Measurements from ENCODE around the gene IL11RA.
A peak's percentile ranks its signal among the peaks of the same experiment; 100 is the strongest.

Gene IL11RA

DNA sequence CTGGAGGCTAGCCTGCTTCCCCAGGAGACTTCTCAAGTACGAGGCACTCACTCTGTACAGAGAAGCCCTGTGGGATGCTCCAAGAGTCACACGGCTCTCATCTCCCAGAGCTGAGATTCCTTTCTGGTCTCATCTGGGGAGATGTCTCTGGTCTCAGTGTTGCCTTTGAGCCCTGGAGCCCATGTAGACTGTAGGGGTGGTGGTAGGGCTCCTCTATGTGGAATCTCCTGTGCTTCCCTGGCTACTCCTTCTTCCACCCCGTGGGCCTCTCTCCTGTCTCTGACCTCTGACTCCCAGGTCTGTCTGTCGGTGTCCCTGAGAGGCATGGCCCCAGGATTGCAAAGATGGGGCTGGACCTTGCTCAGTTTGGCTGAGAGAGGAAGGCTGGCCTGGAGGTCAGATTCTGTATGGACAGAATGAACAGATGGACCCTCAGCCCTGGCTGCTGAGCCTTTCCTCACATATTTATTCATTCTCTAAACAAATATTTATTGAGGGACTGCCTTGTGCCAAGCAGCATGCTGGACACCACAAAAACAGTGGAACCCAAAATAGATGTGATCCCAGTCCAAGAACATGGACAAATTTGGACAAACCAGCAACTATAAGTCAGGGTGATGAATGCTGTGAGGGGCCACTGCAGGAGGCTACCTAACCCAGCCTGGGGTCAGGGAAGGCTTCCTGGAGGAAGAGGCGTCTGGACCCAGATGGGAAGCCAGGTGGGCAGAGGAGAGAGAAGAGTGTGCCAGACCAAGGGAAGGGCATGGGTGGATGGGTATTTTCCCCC is 36.5 kb downstream of the IL11RA start:
- DNase-seq: no peak

DNA sequence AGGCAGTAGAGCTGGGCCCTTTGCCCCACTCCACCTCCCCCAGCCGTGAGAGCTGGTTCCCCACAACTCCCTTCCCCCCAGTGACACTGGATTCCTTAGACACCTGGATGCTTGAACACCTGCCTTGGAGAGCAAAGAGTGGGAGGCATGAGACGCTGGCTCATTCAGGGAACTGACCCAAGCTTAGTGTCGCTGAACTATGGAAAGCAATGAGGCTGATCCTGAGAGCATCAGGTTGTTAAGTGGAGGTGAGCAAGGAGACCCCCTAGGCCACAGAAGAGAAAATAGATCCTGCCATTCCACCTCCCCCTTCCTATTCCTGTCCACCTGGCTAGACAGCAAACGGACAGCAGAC is 37.1 kb downstream of the IL11RA start:
- DNase-seq: no peak

DNA sequence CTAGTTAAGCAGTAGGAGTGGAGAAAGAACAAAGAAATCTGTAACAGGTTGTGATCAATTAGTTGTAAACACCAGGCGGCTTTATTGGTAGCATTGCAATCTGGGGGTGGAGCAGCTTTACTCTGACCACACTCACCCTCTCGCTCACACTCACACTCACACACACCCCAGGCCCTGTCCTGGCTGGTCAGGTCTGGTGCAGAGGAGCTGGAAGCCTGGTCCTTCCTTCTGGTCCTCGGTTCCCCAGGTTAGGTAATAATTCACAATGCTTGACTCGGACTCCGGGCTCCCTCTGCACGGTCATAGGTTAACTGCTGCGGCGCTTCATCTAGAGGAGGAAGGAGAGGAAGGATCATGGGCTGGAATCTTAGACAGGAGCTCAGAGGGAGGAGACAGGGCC is 37.5 kb downstream of the IL11RA start:
- no peak for DNase-seq

DNA sequence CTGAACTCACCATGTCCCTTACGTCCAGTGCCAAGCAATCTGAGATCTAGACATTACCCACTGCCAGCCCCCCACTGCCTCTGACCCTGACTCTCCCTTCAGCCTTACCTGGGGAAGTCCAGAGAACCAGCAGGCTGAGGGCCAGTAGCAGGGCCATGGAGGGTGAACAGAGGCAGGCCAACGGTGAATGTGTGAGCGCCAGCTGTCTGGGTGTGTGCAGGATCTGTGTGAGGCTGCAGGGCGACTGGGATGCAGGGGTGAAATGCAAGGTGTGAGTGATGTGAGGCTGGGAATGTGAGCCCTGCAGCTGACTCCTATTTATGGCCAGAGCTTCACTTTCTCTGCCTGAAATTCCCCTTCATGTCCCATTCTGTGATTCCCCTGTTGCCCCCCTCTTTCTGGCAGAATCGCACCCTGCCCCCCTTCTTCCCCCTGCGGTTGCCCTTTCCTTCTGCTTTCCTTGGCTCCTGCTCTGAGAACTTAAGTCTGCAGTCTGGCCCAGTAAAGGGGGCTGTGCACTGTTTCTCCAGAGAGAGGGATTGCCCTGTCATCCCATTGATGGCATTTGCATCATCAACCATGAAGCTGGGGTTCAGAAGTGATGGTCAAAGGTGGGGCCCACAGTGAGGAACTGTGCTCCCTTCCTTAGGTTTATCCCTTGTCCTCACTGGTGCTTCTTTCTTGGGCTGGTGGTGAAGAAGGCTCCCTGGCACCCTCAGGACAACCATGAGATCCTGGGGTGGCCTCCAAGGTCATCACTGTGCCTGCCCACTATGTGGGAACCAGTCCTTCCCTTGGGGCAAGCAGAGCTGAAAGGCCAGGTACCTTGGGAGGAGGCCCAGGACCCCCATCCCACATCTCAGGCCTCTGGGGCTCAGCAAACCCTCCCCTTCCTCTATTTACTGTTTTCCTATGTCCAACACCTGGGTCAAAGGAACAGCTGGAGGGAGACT is 39.3 kb downstream of the IL11RA start, which contains the start of gene CCL19:
Gene CCL19 (minus strand): TSS at position 294 of the 953 bp plus-strand sequence. CDS start 137 bp downstream, at position 157.
- DNase-seq: no peak

- DNase-seq: no peak
Measured at GRCh38 chr9:34691936-34692315, 39.9 kb downstream of the IL11RA start.

- DNase-seq: no peak
Measured at GRCh38 chr9:34693560-34693959, 41.6 kb downstream of the IL11RA start.

- DNase-seq: no peak
Measured at GRCh38 chr9:34694811-34695210, 42.8 kb downstream of the IL11RA start.

DNA sequence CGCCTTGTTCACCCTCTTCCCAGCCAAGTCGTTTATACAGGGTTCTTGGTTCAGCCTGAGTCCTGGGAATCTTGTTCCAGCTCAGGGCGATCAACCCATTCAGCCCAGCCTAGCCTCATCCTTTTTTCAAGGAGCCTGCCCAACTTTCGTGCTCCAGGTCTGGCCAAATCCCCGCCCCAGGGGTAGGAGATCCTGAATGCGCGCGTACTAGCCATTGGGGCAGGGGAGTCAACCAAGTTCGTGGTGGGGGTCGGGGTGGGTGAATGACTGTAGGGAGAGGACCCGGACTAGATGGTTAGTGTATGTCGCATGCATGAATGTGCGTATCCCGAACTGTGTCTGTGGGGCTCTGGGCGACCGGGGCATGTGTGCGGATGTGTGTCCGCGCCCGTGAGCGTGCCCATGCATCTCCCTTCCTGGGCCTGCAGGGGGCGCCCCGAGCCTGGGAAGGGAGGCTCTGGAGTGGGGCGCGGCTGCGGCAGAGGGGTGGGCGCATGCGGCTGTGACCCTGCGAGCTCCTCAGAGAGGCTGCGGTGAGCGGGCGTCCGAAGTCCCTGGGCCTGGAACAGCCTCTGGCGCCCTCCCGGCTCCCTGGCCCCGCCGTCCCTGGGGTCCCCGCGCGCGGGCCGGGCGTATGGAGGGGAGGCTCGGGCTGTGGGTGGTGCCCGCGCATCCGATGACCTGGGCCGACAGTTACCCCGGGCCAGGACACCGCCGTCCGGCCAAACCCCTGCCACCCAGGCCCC is 49.2 kb downstream of the IL11RA start:
- DNase-seq: peak; percentile 54

DNA sequence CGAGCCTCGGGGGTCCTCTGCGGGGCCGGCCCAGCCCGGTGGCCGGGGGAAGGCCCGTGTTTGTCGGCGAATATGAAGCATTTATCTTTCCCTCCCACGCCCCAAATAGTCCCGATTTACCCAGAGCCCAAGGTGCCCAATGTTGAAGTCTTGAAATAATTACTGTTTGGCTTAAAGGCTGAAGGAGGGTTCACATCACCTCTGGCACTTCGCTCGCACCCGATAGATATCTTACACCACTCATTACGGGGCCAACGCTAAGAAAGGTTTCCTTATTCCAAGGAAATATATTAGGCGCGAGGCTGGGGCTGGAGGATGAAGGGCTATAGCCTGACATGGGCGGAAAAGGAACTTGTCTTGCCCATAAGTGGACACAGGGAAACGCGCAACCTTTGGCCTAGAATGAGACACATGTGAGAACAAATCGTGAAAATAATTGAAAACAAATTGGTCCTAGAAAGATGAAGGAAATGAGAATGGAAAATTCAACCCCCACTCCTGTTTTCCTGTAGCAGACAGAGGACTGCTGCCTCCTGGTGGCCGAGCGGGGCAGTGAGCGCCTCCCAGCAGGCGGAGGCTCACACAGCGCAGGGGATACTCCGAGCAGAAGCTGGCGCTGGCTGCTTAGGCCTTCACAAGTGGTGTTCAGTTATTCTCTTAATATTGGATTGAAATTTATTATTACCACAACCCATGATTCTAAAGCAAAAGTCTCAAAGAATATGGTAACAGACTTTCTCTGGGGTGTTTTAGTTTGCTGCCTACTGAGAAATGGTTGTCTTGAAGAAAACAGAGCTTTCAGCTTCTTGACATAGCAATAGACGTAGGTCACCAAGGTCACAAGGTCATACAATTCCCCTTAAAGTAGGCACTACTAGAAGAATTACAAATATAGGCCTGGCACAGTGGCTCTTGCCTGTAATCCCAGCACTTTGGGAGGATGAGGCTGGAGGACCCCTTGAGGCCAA is 50.1 kb downstream of the IL11RA start:
- DNase-seq: peak; percentile 87

GRCh38 chr9:34707130-34707529 is 55.1 kb downstream of the IL11RA start:
- no peak for DNase-seq

- DNase-seq: no peak
Measured at GRCh38 chr9:34709196-34709978, 57.4 kb downstream of the IL11RA start.

DNA sequence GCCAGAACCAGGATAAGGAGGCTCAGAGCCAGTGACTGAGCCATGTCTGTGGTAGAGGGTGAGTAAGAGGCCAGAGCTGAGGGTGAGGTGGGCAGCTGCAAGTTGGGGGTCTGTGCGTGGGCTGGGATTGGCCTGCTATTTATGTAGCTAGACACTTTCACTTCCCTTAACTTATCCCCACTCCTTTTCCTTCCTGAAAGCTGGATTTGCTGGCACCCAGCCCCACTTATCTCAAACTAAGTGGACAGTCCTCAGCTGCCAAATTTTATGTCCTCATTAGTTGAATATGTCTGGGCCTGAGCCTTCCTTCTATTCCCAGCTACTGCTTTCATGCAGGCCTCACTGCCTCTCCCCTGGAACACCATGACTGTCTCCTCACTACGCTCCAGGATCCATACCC is 58.0 kb downstream of the IL11RA start, which contains the start of gene CCL21:
Gene CCL21 (minus strand): TSS at position 114 of the 400 bp plus-strand sequence. CDS start 70 bp downstream, at position 44.
- no peak for DNase-seq

Data from NCI-H1694 (cell line).